Endothelial cell of umbilical vein (primary cell): ENCODE data around the gene POU2AF3. TPM values are rescaled to one million over a fixed set of nuclear protein-coding genes. Genes with fewer than 3 reads are reported as not detected.

ENCODE experiments used
- BruUV-seq: library from RNA; stranded (reverse); fragments of 400-500 nt; replicated peaks from 2 replicates; lab custom pipeline; 2021; lab: Mats Ljungman, UMichigan
- CTCF ChIA-PET: fragments of 300-600, 350-600 bp; sonication (Branson Sonifier 250); formaldehyde crosslinking; loops from one replicate; lab custom pipeline; 2021; ENCODE audit warnings: antibody characterized with exemption, inconsistent platforms; lab: Charles Lee
- POLR2A ChIA-PET: fragments of 300-600, 350-600 bp; sonication (Branson Sonifier 250); formaldehyde crosslinking; loops from one replicate; lab custom pipeline; 2021; ENCODE audit warnings: antibody characterized with exemption, inconsistent platforms; lab: Charles Lee
- DNase-seq: peaks from one replicate; pipeline ENCODE4 v3.0.0-alpha.2; 2011; ENCODE audit warnings: low read depth, low spot score
- FAIRE-seq: peaks from 2 replicates; lab custom pipeline; 2011; peaks lifted over from hg19 to GRCh38; lab: Jason Lieb, UNC
- H2AFZ ChIP-seq: 2 replicates; pipeline ENCODE4 v1.6.0; 2012; ENCODE audit warnings: low read depth, low read length, control low read depth, inconsistent platforms
- H3K27ac ChIP-seq: 2 replicates; pipeline ENCODE4 v1.5.1; 2011; ENCODE audit warnings: low read depth, mild to moderate bottlenecking, control low read depth, low read length, moderate library complexity; ENCODE audit not compliant: insufficient read depth
- H3K27me3 ChIP-seq, 2 experiments: 2 replicates each; pipeline versions ENCODE4 v1.6.0 to v1.6.1; 2011; ENCODE audit warnings: low read length in 2 of 2, mixed read lengths in 1 of 2; ENCODE audit not compliant: control insufficient read depth in 2 of 2, insufficient read depth in 2 of 2
- H3K36me3 ChIP-seq, 2 experiments: 2 replicates in 1 of 2; 3 replicates in 1 of 2; pipeline ENCODE4 v1.5.1; 2011; ENCODE audit warnings: low read length in 2 of 2, mild to moderate bottlenecking in 1 of 2, moderate library complexity in 1 of 2; ENCODE audit not compliant: control insufficient read depth in 2 of 2, insufficient read depth in 2 of 2; ENCODE audit errors: extremely low read depth in 1 of 2
- H3K4me1 ChIP-seq: 3 replicates; pipeline ENCODE4 v1.5.1; 2011; ENCODE audit warnings: mild to moderate bottlenecking, low read length; ENCODE audit not compliant: control insufficient read depth, insufficient read depth; ENCODE audit errors: extremely low read depth
- H3K4me2 ChIP-seq: 2 replicates; pipeline ENCODE4 v1.6.1; 2011; ENCODE audit warnings: low read length, control low read depth, mixed read lengths; ENCODE audit not compliant: insufficient read depth
- H3K4me3 ChIP-seq, 3 experiments: fragments of 200-600 bp in 1 of 3; sonication (generic), shearing (Covaris generic) in 1 of 3; replicated peaks in 1 of 3; 2 replicates each; pipeline ENCODE4 v1.5.1; 2011 to 2016; ENCODE audit warnings: control low read depth in 3 of 3, low read length in 3 of 3, mild to moderate bottlenecking in 2 of 3, inconsistent platforms in 1 of 3, low read depth in 1 of 3, moderate library complexity in 1 of 3; ENCODE audit not compliant: insufficient read depth in 1 of 3
- H3K79me2 ChIP-seq: 2 replicates; pipeline ENCODE4 v1.6.0; 2012; ENCODE audit warnings: low read length, inconsistent platforms; ENCODE audit not compliant: control insufficient read depth, insufficient read depth
- H3K9ac ChIP-seq: replicated peaks from 2 replicates; pipeline ENCODE3; 2011; ENCODE audit warnings: low read length, control low read depth; ENCODE audit not compliant: insufficient read depth; ENCODE audit errors: extremely low read depth
- H3K9me1 ChIP-seq: replicated peaks from 3 replicates; pipeline ENCODE4 v1.6.0; 2011; ENCODE audit warnings: mild to moderate bottlenecking, low read length; ENCODE audit not compliant: control insufficient read depth, insufficient read depth; ENCODE audit errors: extremely low read depth
- H3K9me3 ChIP-seq: replicated peaks from 2 replicates; pipeline ENCODE4 v1.5.1; 2012; ENCODE audit warnings: low read length, inconsistent platforms; ENCODE audit not compliant: control insufficient read depth, insufficient read depth
- H4K20me1 ChIP-seq: replicated peaks from 2 replicates; pipeline ENCODE3; 2011; ENCODE audit warnings: mild to moderate bottlenecking, low read length; ENCODE audit not compliant: control insufficient read depth, insufficient read depth; ENCODE audit errors: extremely low read depth
- EZH2 ChIP-seq: IDR thresholded peaks from 2 replicates; pipeline ENCODE4 v1.6.1; 2012; ENCODE audit warnings: borderline replicate concordance, low read depth, mild to moderate bottlenecking, moderate library complexity, low read length, inconsistent platforms; ENCODE audit not compliant: severe bottlenecking
- FOS ChIP-seq: IDR thresholded peaks from 2 replicates; pipeline ENCODE4 v1.6.1; 2011; ENCODE audit warnings: mild to moderate bottlenecking, low read length, moderate library complexity, borderline replicate concordance; ENCODE audit not compliant: insufficient read depth
- GATA2 ChIP-seq: IDR thresholded peaks from 2 replicates; pipeline ENCODE4 v1.7.0; 2011; ENCODE audit warnings: low read depth, mild to moderate bottlenecking, moderate library complexity, mixed read lengths, low read length; ENCODE audit not compliant: insufficient read length, insufficient read depth
- JUN ChIP-seq: IDR thresholded peaks from 2 replicates; pipeline ENCODE4 v1.6.1; 2011; ENCODE audit warnings: borderline replicate concordance, low read depth; ENCODE audit not compliant: insufficient read length, insufficient read depth
- MAX ChIP-seq: IDR thresholded peaks from 2 replicates; pipeline ENCODE4 v1.6.1; 2011; ENCODE audit not compliant: insufficient read depth, insufficient read length
- MYC ChIP-seq: IDR thresholded peaks from one replicate; pipeline ENCODE4 v1.6.1; 2011; ENCODE audit warnings: mild to moderate bottlenecking, low read depth, low read length
- POLR2A ChIP-seq: IDR thresholded peaks from 2 replicates; pipeline ENCODE4 v1.6.1; 2012; ENCODE audit warnings: low read depth, mild to moderate bottlenecking, control low read depth, low read length
- POLR2AphosphoS5 ChIP-seq: IDR thresholded peaks from 2 replicates; pipeline ENCODE4 v1.6.1; 2012; ENCODE audit warnings: low read depth, mild to moderate bottlenecking, control low read depth, low read length, moderate library complexity; ENCODE audit not compliant: insufficient read depth
- dilution Hi-C: fragments of 300-500 bp; cut with MboI; formaldehyde crosslinking; loops from one replicate; pipeline ENCODE4 v1.15.0; 2019; ENCODE audit warnings: low sequenced_read_pairs; ENCODE audit not compliant: extremely low pct_ligation_motif_present
- intact Hi-C: fragments of 100-400 bp; cut with micrococcal nuclease; formaldehyde crosslinking; loops from one replicate; pipeline ENCODE4 v1.10.0; 2022
- polyA plus RNA-seq, 4 experiments: library from polyadenylated mRNA; depleted of rRNA in 3 of 4; stranded (reverse) in 3 of 4; unstranded in 1 of 4; fragments of >200 nt; gene quantifications; 2 replicates each; pipeline versions ENCODE4 v1.2.1 to v1.2.3, GENCODE V29; 2011 to 2012; ENCODE audit warnings: missing spikeins in 1 of 4
- total RNA-seq: library from RNA; stranded (reverse); gene quantifications from 2 replicates; pipeline ENCODE4 v1.2.3, GENCODE V29; 2021
- TF ChIP-seq, protein P1 (sequence below), 2 donors: IDR thresholded peaks; 1 replicate in 1 of 2; 2 replicates in 1 of 2; pipeline ENCODE4 v1.5.1; 2011; ENCODE audit warnings: low read length in 2 of 2, mild to moderate bottlenecking in 2 of 2, moderate library complexity in 2 of 2, control low read depth in 1 of 2, inconsistent platforms in 1 of 2, low read depth in 1 of 2; ENCODE audit not compliant: insufficient read depth in 1 of 2; ENCODE audit errors: extremely low read depth in 1 of 2

POU2AF3 gene
- total and polyA plus RNA-seq, 2 donors (not counting 3 experiments of a cell fraction or from before 2014, with no cell fraction given) = not detected

DNA sequence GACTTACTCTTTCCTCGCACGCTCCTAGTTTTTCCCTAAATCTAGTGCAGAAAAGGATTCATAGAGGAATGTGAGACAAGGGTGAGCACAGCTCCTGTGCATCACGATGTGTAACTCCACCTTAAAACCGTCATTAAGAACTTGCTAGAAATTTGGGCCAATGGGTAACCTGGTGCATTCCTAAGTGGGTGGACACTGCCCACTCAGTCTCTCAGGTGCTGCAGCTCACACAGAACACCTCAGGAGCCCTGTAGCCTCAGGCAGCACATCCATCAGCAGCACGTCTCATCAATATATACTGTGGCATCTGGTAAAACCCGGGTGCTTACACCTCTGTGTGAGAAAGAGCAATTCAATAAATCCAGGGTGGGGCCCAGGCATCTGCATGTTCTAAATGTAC lies 12.4 kb downstream of the POU2AF3 start:
- ChIA-PET CTCF (no interaction called here), POLR2A (no interaction called here)
- Histone ChIP-seq H3K36me3 (no peaks in the 10 kb centered on the region), H3K4me3 (no peak overlapping the region), H3K9me3 (no peaks in the 10 kb centered on the region), H3K27me3 (peaks cover 2 to 6% of the 10 kb centered on the region in 2 experiments), H3K27ac (no peak overlapping the region), H3K4me2 (no peak overlapping the region), H2AFZ (no peak overlapping the region), H3K9ac (no peak overlapping the region), H4K20me1 (no peaks in the 10 kb centered on the region), H3K9me1 (no peaks in the 10 kb centered on the region), H3K4me1 (no peaks in the 10 kb centered on the region), H3K79me2 (no peaks in the 10 kb centered on the region)
- TF ChIP-seq JUN (no peak), MAX (no peak), POLR2A (no peak), EZH2 (no peak), MYC (no peak), FOS (no peak), GATA2 (no peak), POLR2AphosphoS5 (no peak)
- TF ChIP-seq, protein P1, sequence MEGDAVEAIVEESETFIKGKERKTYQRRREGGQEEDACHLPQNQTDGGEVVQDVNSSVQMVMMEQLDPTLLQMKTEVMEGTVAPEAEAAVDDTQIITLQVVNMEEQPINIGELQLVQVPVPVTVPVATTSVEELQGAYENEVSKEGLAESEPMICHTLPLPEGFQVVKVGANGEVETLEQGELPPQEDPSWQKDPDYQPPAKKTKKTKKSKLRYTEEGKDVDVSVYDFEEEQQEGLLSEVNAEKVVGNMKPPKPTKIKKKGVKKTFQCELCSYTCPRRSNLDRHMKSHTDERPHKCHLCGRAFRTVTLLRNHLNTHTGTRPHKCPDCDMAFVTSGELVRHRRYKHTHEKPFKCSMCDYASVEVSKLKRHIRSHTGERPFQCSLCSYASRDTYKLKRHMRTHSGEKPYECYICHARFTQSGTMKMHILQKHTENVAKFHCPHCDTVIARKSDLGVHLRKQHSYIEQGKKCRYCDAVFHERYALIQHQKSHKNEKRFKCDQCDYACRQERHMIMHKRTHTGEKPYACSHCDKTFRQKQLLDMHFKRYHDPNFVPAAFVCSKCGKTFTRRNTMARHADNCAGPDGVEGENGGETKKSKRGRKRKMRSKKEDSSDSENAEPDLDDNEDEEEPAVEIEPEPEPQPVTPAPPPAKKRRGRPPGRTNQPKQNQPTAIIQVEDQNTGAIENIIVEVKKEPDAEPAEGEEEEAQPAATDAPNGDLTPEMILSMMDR (IDR thresholded peaks at IDR 0.05; ENCODE audit: extremely low read depth in 1 of 2, insufficient read depth in 1 of 2, low read depth in 1 of 2, low read length in 2 of 2) = no peak
- FAIRE-seq (no peak), DNase-seq (no peak)
- dilution Hi-C loops = no loop called here
- BruUV-seq = no TSS peak
- intact Hi-C loops = no loop called here
